Measurements from ENCODE around the gene EYA4. TPM values are rescaled to one million over a fixed set of nuclear protein-coding genes. Genes with fewer than 3 reads are reported as not detected.

EYA4 gene
- total and polyA plus RNA-seq, 10 donors = 0.03 to 2.6 (median 1.3) TPM

GRCh38 chr6:133541040-133541439 is 299.9 kb downstream of the EYA4 start:
- H3K27ac ChIP-seq = no peak overlapping the region
- H3K27me3 ChIP-seq (replicated peaks in 1 of 7) = peaks cover 0 to 17% (median 0%) of the 10 kb centered on the region in 7 donors
- TF ChIP-seq POLR2AphosphoS5 (IDR thresholded peaks at IDR 0.05) = no peak
- no peak for TF ChIP-seq CTCF (IDR thresholded peaks at IDR 0.05 in 8 of 11, conservative IDR thresholded peaks at IDR 0.05 in 3 of 11)
- TF ChIP-seq POLR2A (IDR thresholded peaks at IDR 0.05) = no peak
- H3K9me3 ChIP-seq = no peaks in the 10 kb centered on the region
- no peaks in the 10 kb centered on the region for H3K36me3 ChIP-seq
- intact Hi-C loops (cut with DNase I; ENCODE audit: low total_unique reads) = no loop called here
- H3K4me1 ChIP-seq = no peaks in the 10 kb centered on the region
- DNase-seq = no peak
- no peak overlapping the region for H3K4me3 ChIP-seq
- WGBS, 5 donors = 64 to 82% (median 69%) methylated on average over 2 of the region's 2 CpGs

GRCh38 chr6:133542056-133542821 is 301.1 kb downstream of the EYA4 start:
- intact Hi-C loops (cut with DNase I; ENCODE audit: low total_unique reads) = no loop called here
- Histone ChIP-seq H3K27ac (no peak overlapping the region), H3K36me3 (no peaks in the 10 kb centered on the region), H3K4me1 (no peaks in the 10 kb centered on the region), H3K4me3 (no peak overlapping the region), H3K9me3 (no peaks in the 10 kb centered on the region), H3K27me3 (replicated peaks in 1 of 7) (peaks cover 0 to 17% (median 0%) of the 10 kb centered on the region in 7 donors)
- TF ChIP-seq POLR2AphosphoS5 (IDR thresholded peaks at IDR 0.05) = no peak
- no peak for TF ChIP-seq CTCF (IDR thresholded peaks at IDR 0.05 in 8 of 11, conservative IDR thresholded peaks at IDR 0.05 in 3 of 11)
- no peak for TF ChIP-seq POLR2A (IDR thresholded peaks at IDR 0.05)
- 65 to 80% (median 77%) methylated on average over 9 of the region's 9 CpGs for WGBS, 5 donors
- no peak for DNase-seq

GRCh38 chr6:133544419-133544818 is 303.3 kb downstream of the EYA4 start:
- Histone ChIP-seq H3K27ac (no peak overlapping the region), H3K27me3 (replicated peaks in 1 of 7) (peaks cover 0 to 17% (median 0%) of the 10 kb centered on the region in 7 donors), H3K36me3 (no peaks in the 10 kb centered on the region), H3K4me1 (no peaks in the 10 kb centered on the region), H3K9me3 (no peaks in the 10 kb centered on the region), H3K4me3 (no peak overlapping the region)
- no peak for TF ChIP-seq CTCF (IDR thresholded peaks at IDR 0.05 in 8 of 11, conservative IDR thresholded peaks at IDR 0.05 in 3 of 11)
- TF ChIP-seq POLR2AphosphoS5 (IDR thresholded peaks at IDR 0.05) = no peak
- TF ChIP-seq POLR2A (IDR thresholded peaks at IDR 0.05) = no peak
- 88 to 94% (median 91%) methylated on average over 5 of the region's 5 CpGs for WGBS, 5 donors
- no peak for DNase-seq
- intact Hi-C loops (cut with DNase I; ENCODE audit: low total_unique reads) = no loop called here

GRCh38 chr6:133546098-133546497 is 304.9 kb downstream of the EYA4 start:
- DNase-seq = no peak
- no peaks in the 10 kb centered on the region for H3K9me3 ChIP-seq
- no peaks in the 10 kb centered on the region for H3K4me1 ChIP-seq
- WGBS, 5 donors = 68 to 80% (median 73%) methylated on average over 4 of the region's 4 CpGs
- H3K4me3 ChIP-seq = no peak overlapping the region
- intact Hi-C loops (cut with DNase I; ENCODE audit: low total_unique reads) = no loop called here
- no peaks in the 10 kb centered on the region for H3K36me3 ChIP-seq
- no peak overlapping the region for H3K27ac ChIP-seq
- peaks cover 0 to 8% (median 0%) of the 10 kb centered on the region in 7 donors for H3K27me3 ChIP-seq (replicated peaks in 1 of 7)
- TF ChIP-seq CTCF (IDR thresholded peaks at IDR 0.05 in 8 of 11, conservative IDR thresholded peaks at IDR 0.05 in 3 of 11) = no peak
- no peak for TF ChIP-seq POLR2A (IDR thresholded peaks at IDR 0.05)
- TF ChIP-seq POLR2AphosphoS5 (IDR thresholded peaks at IDR 0.05) = no peak
